HG03439 (cell line): ENCODE data around the gene TRAFD1.

Experiments
- ATAC-seq: cut with Tn5 transposase; IDR thresholded peaks from one replicate; pipeline ENCODE4 v1.9.1; 2021; ENCODE audit warnings: mild to moderate bottlenecking, moderate library complexity; ENCODE audit not compliant: unreplicated experiment

TRAFD1 gene

DNA sequence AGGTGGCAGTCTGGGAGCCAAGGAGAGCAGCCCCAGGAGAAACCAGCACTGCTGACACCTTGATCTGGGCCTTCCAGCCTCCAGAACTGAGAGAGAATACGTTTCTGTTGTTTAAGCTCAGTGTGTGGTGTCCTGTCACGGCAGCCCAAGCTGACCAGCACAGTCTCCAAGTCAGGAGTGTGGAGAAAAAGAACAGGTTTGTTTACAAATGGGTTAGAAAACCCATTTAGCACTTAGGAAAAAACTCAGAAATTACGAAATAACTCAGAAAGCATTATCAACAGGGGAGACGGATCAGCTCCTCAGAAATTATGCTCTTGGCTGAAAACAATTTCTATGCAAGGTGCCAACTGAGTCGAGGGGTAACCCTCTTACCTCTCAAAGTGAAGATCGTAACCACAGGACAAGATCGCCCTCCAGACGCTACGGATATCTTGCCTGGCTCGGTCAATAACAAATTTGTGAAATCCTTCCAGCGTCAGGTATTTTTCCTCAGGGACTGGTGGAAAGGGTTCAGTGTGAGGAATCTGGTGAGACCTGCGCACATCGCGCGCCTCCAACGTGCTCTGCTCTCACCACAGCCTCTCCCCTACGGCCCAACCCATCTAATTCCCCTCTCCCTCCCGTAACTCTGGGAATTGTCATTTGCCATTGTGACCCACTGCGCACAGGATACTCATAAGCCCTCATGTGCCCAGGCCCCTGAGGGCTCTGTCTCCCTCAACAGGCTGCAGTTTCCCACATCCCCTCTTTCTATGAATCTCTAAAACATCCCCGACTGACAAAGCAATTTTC is 50.2 kb downstream of the TRAFD1 start:
- no peak for ATAC-seq

GRCh38 chr12:112176321-112177010 is 51.1 kb downstream of the TRAFD1 start:
- ATAC-seq = no peak

DNA sequence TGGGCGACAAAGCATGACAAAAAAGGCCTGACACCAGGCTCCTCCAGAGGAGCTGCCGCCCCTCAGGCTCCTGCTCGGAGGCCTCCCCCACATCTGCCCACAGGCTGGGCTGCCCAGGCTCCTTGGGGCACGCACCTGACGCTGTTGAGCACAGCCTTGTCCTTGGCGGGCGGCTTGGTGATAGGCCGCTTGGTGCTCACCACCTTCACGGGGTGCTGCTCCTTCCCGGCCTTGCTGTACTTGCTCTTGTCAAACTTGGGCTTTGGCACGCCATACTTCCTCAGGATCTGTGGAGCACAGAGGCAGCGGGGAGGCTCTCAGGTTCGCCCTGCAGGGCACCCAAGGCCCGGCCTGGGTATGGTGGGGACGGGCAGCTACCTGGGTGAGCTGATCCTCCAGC is 53.4 kb downstream of the TRAFD1 start:
- no peak for ATAC-seq

- ATAC-seq = no peak
Observed at GRCh38 chr12:112179341-112179740, 54.0 kb downstream of the TRAFD1 start.

DNA sequence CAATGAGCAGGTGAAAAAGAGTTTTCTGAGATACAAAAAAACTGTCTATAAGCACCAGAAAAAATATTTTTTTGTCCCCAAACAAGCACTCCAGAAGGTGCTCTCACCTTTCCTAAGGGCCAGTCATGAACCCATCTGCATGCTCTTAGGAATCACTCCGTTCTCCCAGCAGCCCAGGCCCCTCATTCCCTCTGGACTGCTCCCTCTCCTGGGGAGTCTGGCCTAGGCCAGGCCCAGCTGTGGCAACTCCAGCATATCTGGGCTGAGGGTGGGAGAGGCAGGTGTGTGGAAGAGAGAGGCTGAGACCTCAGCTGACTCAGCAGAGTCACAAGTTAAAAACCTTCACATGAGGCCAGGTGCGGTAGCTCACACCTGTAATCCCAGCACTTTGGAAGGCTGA is 54.6 kb downstream of the TRAFD1 start:
- ATAC-seq = no peak

DNA sequence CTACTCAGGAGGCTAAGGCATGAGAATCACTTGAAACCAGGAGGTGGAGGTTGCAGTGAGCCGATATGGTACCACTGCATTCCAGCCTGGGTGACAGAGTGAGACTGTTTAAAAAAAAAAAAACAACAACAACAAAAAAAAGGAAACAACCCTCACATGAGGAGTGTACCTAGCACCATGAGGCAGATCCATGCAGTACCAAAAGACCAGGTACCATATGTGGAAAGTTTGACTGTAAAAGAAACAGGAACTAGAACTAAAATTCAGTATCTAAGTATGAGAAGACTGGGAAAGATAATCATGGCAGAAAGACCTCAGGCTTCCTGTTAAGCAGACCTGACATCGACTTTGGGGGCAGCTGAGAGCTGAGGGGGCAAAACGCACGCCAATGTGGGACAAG is 55.1 kb downstream of the TRAFD1 start:
- no peak for ATAC-seq

DNA sequence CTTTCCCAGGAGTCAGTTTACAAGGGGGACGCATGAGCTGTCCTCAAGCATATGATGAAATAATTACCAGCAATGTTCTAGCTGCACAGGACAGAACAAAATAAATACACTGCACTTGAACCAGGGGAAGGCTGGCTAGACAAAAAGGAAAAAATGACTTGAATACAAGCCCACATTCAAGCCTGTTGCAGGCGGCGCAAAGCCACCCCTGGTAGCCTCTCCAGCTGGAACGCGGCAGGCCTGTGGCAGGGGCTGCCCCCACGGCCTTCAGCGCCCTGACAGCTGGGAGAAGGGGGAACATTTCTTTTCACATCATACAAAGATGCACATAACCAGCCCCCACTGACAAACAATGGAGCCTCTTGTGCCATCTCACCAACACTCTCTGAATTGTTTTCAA is 57.1 kb downstream of the TRAFD1 start:
- no peak for ATAC-seq

DNA sequence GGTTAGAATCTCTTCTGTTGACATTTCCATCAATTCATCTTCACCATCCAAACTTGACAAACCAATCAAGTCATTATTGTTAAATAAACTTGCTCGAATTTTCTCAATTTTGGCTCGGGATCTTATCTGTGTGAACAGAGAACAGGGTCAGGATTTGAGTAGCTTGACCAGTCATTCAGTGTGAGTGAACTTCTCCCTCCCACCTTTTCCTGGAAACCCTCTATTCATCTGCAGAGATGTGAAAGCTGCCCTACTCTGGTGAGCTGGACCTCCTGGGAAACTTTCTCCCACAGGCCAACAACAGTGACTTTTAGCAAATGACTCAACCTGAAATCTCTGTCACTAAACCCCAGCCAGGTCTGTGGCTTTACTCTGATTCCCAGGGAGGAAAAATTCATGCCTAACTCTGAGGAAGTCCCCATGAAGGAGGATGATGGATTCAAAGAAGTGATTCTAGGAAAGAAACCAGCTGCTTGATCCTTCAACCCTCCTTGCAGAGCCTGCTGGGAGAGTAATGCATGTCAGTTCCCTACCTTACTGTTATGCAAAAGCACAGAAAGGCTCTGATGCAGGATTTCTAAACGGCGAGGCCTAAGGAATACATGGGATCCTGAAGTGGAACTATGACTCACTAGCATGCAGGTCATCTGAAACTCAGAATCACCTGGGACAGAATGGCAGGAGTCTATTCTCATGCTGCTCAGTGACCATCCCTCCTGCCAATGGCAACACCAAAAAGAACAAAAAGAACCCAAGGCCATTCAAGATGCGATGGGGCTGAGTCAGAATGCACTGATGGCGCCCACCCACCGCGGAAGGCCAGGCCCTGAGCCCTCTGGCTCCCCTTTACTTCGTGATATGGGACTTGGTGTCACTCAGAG is 58.0 kb downstream of the TRAFD1 start:
- ATAC-seq = no peak

DNA sequence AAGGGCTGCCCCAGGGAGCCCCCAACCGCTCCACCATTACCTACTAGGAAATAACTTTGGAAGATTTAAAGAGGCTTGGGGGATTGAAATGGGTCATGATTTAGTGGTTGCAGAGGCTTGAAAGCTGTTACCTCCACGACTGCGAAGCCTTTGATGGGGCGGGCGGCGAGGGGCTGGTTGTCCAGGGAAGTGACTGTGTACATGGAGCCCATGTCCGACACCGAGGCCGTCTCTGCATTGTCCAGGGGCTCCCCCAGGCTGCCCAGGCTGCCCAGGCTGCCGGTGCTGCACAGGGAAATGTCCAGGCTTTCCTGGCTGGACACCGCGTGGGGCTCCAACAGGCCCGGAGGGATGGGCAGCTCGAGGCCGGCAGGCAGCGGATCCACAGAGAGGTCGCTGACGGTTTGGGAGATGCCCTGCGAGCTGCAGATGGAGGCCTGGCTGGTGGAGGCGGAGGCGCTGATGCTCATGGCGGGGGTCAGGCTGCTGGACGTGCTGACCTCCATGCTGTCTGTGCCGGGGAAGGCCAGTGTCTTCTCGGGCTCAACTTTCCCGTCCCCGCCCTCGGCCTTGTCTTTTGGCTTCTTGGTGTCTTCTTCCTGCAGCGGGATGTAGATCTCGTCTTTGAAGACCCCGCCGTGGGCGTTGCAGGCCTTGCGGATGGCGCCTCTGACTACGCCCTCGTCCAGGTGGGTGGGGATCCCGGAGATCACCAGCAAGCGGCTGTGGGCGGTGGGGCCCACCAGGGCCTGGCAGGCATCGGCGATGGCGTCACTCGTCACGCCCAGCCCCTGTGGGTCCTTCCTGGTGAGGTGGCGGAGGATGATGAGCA is 58.9 kb downstream of the TRAFD1 start:
- no peak for ATAC-seq

- ATAC-seq = no peak
Observed at GRCh38 chr12:112185093-112185923, 59.9 kb downstream of the TRAFD1 start.

DNA sequence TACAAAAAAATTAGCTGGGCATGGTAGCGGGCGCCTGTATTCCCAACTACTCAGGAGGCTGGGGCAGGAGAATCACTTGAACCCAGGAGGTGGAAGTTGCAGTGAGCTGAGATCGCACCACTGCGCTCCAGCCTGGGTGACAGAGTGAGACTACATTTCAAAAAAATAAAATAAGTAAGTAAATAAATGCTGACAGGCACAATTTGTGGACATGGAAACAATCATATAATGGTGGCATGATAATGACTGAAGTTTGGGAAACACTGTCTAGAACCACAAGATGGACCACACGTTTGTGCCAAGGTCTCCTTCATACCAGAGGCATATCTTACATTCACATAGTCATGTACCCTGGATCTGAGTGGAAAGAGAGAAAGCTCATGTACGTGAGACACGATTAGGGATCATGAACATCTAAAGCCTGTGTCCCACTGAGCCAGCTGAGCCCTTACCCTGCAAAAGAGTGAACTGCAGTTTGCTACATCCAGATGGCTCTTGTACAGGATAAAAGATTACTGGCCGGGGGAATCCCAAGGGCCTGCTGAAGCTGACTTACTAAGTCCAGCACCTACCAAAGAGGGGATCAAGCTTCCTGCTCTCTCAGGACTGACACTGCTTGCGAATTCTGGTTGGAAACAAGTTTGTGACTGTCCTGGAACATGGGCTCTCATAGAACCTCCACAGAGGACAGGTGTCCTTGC is 62.9 kb downstream of the TRAFD1 start:
- ATAC-seq = no peak

GRCh38 chr12:112190231-112191025 is 65.1 kb downstream of the TRAFD1 start:
- no peak for ATAC-seq

GRCh38 chr12:112191201-112191600 is 65.8 kb downstream of the TRAFD1 start:
- no peak for ATAC-seq

DNA sequence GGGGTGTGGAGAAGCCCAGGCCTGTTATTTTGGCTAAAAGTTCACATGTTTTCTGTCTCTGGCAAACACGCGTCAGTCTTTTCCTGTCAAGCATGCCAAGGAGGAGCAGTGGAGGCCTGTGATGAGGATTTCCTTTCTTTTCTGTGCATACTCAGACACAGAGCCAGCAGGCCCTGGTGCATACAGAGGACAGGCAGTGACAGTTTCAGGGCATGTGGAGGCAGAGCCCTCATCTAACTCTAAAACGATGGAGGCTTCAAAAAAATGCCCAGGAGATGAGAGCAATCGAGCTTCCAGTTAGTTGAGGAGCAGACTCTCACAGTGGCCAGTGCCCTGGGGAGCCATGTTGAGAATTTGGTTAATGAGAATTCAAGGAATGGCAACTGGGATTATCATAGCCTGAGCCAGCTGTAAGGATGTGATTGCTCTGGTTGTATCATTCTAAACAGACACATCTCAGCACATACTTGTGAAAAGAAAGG is 66.5 kb downstream of the TRAFD1 start:
- no peak for ATAC-seq

DNA sequence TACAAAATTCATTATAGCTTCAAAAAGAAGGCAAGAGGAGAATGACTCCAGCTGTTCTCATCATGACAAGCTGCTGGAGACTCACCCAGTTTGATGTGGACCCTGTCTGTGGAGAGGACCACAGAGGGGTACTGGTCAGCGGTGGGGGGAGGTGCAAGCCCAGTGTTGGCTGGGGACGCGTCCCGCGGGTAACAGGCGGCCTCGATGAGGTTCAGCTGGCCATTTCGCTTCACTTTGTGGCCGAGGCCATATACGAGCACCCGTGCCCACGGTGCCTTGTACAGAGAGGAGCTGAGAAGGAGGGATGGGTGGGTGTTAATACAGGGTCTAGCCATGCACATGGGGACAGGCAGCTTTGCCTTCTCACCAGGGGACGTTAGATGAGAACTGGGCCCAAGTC is 67.1 kb downstream of the TRAFD1 start:
- no peak for ATAC-seq

DNA sequence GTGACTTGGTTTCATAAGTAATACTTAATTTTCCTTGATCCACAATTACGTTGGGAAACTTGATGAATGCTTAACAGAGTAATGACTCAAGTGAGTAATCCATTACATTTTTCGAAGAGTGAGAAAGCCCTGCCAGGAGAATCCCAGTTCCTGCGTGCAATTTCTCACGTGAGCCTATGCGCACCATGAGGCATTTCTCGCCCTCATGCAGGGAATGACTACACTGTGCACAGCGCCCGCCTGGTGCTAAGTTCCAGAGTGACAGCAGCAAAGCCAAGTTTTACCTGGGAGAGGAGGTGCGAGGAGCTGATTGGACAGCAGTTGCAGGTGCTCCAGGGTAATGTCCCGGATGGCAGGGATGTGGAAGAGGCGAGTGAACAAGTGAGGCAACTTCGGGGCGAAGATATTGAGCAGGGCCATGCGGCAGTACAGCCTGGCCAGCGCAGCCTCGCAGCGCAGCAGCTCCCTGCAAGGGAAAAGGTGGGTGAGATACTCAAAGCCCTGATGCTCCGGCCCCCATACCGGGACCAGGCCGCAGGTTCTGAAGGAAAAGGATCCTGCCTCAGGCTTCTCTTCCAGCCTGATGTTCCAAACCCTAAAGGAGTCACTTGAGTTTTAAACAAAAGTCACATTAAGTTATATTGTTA is 69.4 kb downstream of the TRAFD1 start:
- no peak for ATAC-seq

GRCh38 chr12:112196196-112196875 is 71.0 kb downstream of the TRAFD1 start:
- ATAC-seq = no peak
